ENCODE results near the gene EIF3L.

Gene EIF3L

GRCh38 chr22:37933711-37934376, 84.6 kb downstream of the EIF3L start:
- Histone ChIP-seq H3K9me2 (replicated peaks; ENCODE audit: insufficient read depth, low read length) (no peaks in the 10 kb centered on the region), H3K79me2 (ENCODE audit: insufficient read depth, low read length) (no peaks in the 10 kb centered on the region), H3K27ac (ENCODE audit: low read depth, low read length) (no peak overlapping the region), H2AFZ (ENCODE audit: low read depth, low read length, severe bottlenecking) (peak overlapping the region; percentile 96), H3K27me3 (ENCODE audit: low read length) (no peaks in the 10 kb centered on the region), H3K36me3 (ENCODE audit: low read length) (no peaks in the 10 kb centered on the region), H3K4me3 (ENCODE audit: insufficient read depth, low read length, poor library complexity, severe bottlenecking) (no peak overlapping the region), H3F3A (ENCODE audit: insufficient read depth) (no peaks in the 10 kb centered on the region), H4K20me1 (ENCODE audit: low read depth, low read length) (no peaks in the 10 kb centered on the region), H3K9me3 (ENCODE audit: insufficient read depth, low read length) (no peaks in the 10 kb centered on the region), H3K4me2 (ENCODE audit: low read depth, low read length, poor library complexity, severe bottlenecking) (no peak overlapping the region), H3K9ac (ENCODE audit: low read length) (no peak overlapping the region)
- peak; percentile 95 for TF ChIP-seq CTCF (IDR thresholded peaks at IDR 0.05; ENCODE audit: insufficient read depth, low read length, poor library complexity, severe bottlenecking)
- no peak for TF ChIP-seq EZH2phosphoT487 (conservative IDR thresholded peaks at IDR 0.05; ENCODE audit: low read length)
